ENCODE measurements around the gene DSPP.

DSPP gene

DNA sequence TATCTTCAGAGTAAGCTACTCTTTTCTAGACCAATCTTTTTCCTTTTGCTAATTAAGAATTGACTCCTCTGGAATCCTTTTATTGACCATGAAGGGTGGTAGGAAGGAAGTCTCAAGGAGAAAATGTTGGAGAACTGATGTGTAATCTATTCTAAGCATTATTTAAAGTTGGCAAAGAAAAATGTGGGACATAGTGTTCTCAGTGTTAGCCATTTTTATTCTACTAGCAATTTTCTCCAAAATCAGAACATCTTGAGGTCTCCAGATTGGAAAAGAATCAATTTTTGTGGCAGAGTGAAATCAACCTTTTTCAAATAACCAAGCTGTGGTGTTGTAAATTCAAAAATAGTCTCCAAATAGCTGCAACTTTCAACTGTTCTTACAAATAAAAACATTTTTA is 23.3 kb downstream of the DSPP start:
- DNase-seq (ENCODE audit: low spot score) = no peak

- DNase-seq (ENCODE audit: low spot score) = no peak
Observed at GRCh38 chr4:87632469-87632868, 24.1 kb downstream of the DSPP start.

DNA sequence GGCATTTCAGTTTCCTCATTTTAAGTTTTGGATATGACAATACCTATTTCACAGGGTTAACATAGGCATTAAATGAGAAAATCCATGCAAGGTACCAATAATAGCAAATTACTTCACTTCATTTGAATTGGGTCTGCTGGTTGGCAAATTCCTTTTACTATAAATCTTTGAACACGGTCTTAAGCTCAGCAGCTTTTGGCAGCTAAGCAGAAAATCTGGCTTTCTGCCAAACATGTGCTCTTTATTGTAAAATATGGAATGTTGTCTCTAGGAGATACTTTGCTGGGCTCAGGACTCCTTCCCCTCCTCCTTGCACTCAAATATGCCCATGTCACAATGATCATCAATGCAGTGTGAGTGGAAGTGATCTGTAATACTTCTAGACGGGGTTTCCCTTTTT is 24.9 kb downstream of the DSPP start:
- no peak for DNase-seq (ENCODE audit: low spot score)

DNA sequence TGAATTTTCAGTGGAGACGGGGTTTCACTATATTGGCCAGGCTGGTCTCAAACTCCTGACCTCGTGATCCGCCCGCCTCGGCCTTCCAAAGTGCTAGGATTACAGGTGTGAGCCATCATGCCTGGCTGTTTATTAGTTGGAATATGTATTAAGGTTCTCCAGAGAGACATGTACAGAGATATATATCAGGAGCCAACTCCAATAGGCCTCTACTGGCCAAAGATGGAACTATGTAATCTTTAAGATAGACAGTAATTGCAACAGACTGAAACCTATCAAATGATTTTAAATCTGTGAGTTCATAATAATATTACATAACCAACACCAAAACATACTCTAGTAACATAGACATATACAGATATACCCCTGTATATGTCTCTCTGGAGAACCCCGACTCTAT is 36.0 kb downstream of the DSPP start:
- DNase-seq (ENCODE audit: low spot score) = no peak

DNA sequence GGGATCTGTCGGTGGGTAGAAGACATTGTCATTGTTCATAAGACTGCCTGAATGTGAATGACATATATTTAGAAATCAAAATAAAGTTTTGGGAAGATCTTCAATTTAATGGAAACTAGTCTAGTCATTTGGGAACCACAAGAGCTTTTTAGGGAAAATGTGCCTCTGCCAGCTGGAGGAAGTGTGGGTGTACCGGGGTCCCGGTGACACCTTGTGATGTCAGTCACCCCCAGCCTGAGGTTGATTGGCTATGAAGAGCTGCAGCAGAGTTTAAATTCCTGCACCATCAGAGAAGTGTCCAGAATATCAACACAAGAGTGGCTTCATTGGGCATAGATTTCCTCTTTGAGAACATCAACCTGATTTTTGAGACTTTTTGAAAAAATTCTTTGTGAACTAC is 41.7 kb downstream of the DSPP start, which contains the start of gene DMP1:
DMP1 (plus strand) TSS at position 301 of the 400 bp plus-strand sequence. CDS start 6,213 bp downstream, outside the sequence.
- DNase-seq (ENCODE audit: low spot score) = no peak

DNA sequence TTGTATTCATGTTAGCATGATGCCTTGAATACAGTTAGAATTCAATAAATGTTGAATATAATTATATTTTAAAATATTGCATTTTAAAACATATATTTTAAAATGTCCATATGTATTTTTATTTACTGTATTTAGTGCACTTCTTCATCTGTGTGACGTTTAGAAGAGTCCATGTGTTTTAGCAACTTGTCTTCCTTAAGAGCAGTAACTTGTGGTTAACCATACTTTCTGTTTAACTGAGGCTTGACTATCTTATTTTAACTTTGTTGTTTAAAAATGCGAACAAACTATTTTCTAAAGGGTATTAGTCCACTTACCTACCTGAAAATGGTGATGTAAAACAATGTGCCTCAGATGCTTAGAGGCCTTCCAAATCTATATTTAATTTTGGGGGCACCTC is 42.6 kb downstream of the DSPP start:
- DNase-seq (ENCODE audit: low spot score) = no peak

GRCh38 chr4:87651941-87652340 is 43.6 kb downstream of the DSPP start:
- DNase-seq (ENCODE audit: low spot score) = no peak

- no peak for DNase-seq (ENCODE audit: low spot score)
Observed at GRCh38 chr4:87654487-87655044, 46.2 kb downstream of the DSPP start.

DNA sequence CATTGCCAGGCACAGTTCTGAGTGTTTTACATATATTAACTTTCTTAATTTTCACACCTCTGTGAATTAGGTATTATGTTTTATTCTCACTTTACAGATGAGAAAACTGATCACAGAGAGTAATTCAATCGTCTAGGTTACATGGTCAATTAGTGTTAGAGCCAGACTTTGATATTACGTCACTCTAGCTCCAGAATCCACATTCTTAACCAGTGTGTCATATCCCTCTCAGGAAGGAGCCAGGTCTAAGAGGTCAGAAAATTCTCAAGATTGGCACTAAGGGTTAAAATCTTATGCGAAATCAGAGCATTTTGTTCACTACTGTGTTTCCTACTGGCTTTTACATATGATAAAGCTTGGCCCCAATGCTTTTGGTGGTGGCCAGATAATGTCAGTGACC is 49.2 kb downstream of the DSPP start:
- DNase-seq (ENCODE audit: low spot score) = no peak

DNA sequence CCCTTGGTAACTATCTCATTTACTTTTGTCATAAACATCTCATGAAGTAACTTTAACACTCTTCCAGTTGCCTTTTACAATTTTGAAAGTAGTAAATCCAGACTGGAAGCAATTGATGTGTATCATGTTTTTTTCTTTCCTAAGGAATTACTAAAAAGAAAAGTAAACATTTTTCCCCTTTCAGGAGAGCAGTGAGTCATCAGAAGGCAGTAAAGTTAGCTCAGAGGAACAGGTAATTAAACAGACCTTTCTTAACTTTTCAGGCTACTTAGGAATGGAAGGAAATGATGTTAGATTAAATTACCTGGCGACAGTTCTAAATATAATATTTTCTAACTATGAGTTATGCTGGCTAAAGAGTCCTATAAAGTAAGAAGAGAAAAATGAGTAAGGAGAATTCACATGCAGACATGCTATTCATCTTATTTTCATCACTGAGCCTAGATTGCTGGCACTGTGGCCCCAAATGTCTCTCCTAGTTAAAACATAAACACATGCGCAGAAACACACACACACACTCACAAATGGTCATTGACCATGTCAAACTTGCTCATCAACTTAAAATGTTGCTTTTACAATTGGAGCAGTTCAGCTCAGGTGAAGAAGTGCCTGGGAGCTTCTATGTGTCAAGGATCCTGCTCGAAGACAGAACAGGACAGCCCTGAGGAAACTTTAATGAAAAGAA is 51.1 kb downstream of the DSPP start:
- DNase-seq (ENCODE audit: low spot score) = no peak

GRCh38 chr4:87662871-87663270 is 54.5 kb downstream of the DSPP start:
- no peak for DNase-seq (ENCODE audit: low spot score)
